Measurements from ENCODE around the gene QSOX1. TPM values are rescaled to one million over a fixed set of nuclear protein-coding genes. Genes with fewer than 3 reads are reported as not detected.

QSOX1 gene
- total RNA-seq, 2 donors from 2014 or later = 80.3 to 104 TPM

DNA sequence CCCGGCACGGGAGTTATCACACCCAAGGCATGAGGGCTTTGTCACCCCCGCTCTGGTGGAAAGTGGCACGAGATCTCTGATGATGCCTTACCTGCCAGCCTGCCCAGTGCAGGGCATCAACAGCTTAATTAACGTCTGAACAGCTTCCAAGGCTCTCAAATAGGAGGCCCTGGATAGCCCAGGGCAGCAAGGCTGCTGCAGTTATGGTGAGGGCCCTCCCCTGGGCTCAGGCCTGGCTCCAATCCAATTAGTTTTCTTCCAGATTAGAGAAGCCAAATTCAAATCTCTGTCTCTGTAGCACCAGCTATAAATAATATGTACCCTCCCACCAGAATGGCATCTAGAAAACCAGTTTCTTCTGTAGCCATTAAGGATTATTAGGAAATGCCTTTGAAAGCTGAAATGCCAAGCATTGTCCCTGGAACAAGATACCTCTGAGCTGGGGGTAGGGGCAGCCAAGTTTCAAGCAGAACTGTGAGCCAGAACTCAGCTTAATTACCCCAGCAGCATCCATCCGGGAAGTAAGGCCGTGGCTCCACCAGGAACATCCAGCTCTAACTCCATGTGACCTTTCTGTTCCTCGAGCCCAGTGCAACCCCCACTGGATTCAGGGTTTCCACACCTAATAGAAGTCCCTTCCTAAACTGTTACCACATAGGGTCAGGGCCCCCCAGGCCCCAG lies 12.5 kb downstream of the QSOX1 start:
- intact Hi-C loops (cut with DNase I) = no loop called here
- DNase-seq (ENCODE audit: low spot score) = no peak

DNA sequence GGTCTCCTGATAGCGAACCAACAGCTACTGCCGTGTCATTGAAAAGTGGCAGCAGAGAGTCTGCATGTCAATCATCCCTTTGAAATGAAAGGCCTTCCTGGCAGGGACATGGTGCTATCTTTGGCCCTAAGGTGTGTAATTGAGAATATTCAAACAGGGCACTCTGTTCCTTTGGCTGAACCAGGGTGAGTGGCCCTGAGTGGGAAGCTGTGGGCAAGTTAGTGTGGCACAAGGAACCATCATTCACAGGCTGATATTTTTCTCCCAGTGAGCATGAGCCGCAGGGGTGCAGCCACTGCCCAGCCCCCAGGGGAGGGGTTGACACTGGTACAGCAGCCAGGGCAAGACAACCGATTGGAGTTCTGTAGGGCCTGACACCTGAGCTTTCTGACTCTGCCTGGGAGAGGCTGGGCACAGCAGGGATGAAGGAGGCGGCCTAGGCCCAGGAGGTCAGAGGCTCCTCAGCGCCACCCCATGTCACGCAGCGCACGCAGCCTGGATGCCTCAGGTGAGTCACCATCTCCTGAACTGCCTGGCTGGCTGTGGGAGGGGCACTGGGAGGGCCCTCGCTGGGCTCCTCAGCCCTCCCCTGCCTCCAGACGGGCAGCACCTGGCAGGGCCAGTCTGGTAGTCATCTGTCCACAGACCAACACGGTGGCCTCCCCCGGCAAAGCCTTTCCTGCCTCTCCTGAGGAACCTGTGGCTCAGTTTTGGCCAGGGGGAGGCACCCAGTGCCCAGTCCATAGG lies 13.2 kb downstream of the QSOX1 start:
- intact Hi-C loops (cut with DNase I) = no loop called here
- DNase-seq (ENCODE audit: low spot score) = no peak

DNA sequence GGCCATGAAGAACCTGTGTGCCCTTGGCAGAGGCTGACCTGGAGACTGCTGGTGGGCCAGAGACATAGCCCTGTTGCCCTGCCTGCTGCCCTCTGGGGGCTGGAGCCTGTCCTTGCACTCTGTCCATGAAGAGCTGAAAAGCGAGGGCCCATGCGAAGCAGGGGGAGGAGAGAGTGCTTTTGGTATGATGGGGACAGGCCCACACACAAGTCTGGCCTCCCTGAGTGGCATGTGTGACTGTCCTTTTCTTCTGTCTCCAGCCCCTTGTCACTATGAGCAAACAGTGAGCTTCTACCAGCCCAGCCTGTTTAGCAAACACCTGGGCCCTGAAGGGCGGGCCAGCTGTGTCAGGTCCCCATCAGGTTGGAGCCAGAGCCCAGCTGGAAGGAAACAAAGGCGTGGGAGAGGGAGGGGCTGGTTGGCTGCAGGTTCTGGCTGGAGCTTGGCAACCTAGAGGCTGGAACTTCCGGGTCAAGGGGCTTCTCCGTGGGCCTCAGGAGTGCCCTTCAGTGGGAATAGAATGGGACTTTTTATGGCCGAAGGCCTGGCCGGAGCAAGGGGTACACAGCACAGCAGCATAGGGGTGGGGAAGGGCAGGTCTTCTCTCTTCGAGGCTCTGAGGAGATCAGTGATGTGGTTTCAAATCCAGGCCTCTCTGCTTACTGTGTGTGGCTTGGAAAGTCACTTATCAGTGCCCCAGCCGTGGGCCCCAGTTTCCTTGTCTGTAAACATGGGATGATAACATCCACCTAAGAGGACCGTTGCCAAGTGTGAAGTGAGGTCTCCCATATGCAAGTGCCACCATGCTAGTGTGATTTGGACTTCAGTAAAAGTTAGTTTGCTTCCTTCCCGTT lies 14.3 kb downstream of the QSOX1 start:
- intact Hi-C loops (cut with DNase I) = no loop called here
- no peak for DNase-seq (ENCODE audit: low spot score)

DNA sequence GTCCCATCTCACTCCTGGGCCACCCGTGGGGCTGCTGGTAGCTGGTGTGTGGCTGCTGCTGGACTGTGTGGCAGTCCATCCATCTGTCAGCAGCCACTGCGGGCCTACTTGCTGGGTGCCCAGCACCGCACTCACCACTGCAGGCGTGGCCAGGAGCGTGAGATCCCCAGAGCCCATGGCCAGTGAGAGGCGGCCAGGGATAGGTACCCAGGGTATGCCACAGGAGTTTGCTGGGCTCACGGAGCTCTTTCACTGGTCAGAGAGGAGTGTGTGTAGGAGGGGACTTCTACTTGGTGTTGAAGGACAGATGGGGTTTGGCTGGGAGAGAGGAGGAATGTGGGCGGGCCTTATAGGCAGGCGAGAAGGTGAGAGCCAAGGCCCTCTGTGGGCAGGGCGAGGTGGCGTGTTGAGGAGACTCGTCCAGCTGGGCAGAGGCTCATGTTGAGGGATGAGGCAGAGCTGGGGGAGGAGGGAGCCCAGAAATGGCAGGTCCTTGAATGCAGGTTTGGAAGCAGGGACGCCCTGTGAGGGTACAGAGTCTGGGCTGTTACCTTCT lies 15.0 kb downstream of the QSOX1 start:
- DNase-seq (ENCODE audit: low spot score) = no peak
- intact Hi-C loops (cut with DNase I) = loop anchor here in 1 of 2 donors (10.0 kb wide), 1 partner anchor 55 kb away; no protein-coding TSS in a partner anchor

DNA sequence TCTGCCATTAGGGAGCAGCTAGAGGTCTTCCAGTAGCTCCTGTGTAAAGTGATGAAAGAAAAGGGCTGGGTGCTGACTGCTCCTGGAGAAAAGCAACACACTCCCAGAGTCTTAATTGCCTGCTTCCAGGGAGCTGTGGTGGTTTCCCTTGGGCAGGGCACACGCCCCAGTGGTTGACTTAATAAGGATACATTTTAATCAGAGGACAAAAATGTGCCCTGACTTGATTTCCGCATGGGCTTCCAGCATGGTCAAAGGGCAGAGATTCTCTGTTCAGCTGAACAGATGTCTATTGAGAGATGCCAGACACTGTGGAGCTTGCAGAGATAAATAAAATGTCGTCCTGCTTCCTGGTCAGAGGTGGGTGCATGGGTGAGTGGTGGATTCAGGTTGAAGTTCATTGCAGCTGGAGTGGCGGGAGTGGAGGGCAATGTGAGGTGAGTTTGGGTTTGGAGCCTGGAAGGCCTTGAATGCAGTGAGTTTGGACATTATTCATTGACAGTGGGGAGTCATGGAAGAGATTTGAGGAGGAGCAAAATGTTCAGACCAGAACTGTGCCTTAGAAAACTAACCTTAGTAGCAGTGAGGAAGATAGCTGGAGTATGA lies 16.0 kb downstream of the QSOX1 start:
- intact Hi-C loops (cut with DNase I) = loop anchor here in 1 of 2 donors (10.0 kb wide), 1 partner anchor 56 kb away; no protein-coding TSS in a partner anchor
- no peak for DNase-seq (ENCODE audit: low spot score)

DNA sequence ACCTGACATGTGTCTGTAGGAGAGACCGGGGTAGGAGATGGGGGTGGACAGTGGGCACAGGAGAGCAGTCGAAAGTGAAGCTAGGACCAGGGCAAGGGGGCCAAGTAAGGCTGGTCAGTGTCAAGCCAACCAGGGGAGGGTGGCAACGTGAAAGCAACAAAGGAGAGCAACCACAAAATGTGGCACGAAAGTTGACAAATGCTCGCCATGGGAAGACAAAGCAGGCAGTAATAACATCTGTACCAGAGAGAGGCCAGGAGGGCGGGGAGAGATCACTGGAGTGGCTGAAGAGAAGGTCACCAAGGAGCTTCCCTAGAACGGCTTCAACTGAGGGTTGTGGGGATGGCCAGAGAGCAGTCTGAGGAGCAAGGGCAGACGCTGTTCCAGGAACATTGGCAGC lies 17.0 kb downstream of the QSOX1 start:
- no peak for DNase-seq (ENCODE audit: low spot score)
- intact Hi-C loops (cut with DNase I) = loop anchor here in 1 of 2 donors (10.0 kb wide), 1 partner anchor 57 kb away; no protein-coding TSS in a partner anchor

DNA sequence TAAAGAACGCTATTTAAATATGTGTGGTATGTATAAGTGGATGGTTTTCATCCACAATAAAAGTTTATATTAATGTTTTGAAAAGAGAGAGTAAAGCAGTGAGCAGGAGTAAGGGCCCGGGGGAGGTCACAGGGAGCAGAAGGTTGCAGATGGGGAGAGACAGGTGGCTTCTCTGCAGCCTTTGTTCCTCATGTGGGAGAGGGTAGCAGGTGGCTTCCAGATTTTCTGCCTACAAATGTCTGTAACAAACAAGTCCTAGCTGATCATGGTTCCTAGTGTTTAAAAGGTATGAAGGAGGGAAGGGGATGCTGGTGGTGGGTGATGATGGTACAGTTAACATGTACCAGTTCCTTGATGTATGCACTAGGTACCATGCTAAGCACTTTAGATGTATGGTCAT lies 18.8 kb downstream of the QSOX1 start:
- intact Hi-C loops (cut with DNase I) = loop anchor here in 1 of 2 donors (10.0 kb wide), 1 partner anchor 59 kb away; no protein-coding TSS in a partner anchor

DNA sequence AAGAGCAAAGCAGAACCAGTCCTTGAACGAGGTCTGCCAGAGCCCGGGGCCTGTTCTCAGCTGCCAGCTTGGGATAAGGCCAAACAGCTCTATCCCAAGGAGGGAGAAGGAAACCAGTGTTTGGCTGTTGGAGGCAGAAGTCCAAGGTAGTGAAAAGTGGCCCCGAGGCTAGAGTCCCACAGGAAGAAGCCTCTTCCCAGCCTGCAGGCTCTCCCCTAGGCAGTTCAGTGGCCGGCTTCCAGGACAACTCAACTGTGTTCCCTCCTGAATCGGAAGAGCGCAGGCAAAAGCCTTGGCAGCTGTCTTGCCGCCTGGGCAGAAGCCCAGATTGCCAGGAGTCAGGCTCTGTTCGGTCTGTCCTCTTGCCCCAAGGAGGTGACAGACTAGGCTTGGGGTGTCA lies 19.3 kb downstream of the QSOX1 start:
- peak; percentile 91 for DNase-seq (ENCODE audit: low spot score)
- intact Hi-C loops (cut with DNase I) = loop anchor here in 1 of 2 donors (10.0 kb wide), 1 partner anchor 59 kb away; no protein-coding TSS in a partner anchor

More for the DNA sequence above, 18.8 kb downstream of the QSOX1 start:
- no peak for DNase-seq (ENCODE audit: low spot score)

DNA sequence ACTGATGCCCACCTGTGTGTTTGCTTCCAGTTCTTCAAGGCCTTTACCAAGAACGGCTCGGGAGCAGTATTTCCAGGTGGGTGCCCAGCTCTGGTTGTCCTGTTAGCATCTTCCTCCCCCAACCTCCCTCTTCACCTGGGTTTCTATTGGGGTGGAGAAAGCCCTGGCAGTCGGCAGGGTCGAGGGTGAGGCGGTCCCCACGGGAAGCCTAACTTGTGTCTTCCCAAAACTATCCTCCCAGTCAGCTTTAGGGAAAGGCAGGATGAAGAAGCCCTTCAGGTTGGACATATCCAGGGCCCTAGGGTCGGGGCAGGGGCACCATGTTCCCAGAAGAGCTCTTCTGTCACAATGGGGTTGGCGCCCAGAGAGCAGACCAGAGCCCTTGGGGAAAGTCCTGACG lies 20.6 kb downstream of the QSOX1 start:
- DNase-seq (ENCODE audit: low spot score) = no peak
- intact Hi-C loops (cut with DNase I) = loop anchor here (1.0 to 10.0 kb wide), 2 partner anchors 21 to 60 kb away; no protein-coding TSS in a partner anchor

DNA sequence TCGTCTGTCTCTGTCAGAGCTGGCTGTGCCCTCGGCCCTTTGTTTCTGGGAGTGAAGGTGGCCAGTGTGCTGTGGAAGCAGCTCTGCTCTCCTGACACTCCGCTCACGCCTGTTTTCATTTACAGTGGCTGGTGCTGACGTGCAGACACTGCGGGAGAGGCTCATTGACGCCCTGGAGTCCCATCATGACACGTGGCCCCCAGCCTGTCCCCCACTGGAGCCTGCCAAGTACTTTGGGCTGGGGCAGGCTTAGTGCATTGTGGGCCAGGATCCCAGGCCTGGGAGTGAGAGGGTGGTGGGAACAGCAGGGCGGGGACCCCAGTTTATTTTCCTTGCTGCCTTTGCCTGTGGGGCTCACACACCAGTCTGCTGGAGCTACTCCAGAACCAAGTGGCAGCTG lies 21.1 kb downstream of the QSOX1 start:
- no peak for DNase-seq (ENCODE audit: low spot score)
- intact Hi-C loops (cut with DNase I) = loop anchor here (1.0 to 10.0 kb wide), 2 partner anchors 20 to 61 kb away; no protein-coding TSS in a partner anchor

DNA sequence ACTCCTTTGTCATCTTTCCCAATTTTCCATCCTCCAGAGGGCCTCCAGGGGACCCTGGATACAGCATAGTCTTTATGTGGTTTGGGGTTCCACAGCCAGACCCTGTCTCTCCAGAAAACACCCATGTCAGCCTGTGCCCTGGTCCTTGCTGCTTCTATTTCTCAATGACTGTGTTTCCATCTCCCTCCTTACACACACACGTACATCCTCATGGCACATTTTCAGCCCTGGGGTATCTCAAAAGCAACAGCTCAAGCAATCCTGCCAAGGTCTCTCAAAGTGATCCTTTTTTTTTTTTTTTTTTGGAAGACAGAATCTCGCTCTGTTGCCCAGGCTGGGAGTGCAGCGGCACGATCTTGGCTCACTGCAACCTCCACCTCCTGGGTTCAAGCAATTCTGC lies 22.3 kb downstream of the QSOX1 start:
- DNase-seq (ENCODE audit: low spot score) = peak; percentile 31
- intact Hi-C loops (cut with DNase I) = loop anchor here in 1 of 2 donors (10.0 kb wide), 1 partner anchor 62 kb away; no protein-coding TSS in a partner anchor

DNA sequence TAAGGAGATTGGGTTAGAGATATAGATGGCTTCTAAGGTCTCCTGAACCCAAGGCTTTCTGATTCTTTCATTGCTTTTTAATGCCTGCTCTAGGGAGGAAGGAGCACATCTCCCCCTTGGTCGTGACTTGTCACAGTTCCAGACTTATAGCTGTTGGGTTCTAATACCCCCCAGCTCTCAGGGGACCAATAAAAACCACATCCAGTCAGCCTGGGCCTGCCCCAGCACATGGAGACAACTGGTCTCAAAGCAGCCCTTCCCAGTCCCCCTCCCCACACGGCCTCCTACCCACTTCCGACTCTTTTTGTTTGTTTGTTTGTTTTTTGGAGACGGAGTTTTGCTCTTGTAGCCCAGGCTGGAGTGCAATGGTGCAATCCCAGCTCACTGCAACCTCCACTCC lies 23.3 kb downstream of the QSOX1 start:
- peak; percentile 61 for DNase-seq (ENCODE audit: low spot score)

DNA sequence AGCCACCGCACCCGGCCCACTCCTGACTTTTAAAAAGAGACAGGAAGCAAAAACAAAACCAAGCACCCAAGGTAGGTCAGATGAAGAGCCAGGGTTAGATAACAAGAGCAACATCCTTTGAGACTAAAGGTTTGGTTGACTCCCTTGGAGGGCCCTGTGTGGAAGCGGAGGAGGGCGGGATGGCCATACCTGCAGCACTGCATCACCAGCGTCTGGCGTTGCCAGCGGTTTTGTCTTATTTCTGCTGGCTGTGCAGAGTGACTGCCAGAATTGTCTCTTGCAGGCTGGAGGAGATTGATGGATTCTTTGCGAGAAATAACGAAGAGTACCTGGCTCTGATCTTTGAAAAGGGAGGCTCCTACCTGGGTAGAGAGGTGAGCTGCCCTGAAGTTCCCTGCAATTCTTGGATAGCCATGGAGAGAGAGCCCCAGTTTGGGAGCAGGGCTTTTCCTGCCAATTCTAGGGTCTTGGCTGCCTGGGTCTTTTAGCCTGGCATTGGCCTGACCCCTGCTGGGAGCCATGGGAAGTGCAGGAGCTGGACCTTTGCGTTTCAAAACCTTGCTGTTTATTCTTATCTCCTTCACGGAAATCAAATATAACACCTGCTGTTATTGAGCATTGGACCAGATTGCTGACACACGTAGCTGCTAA lies 24.0 kb downstream of the QSOX1 start:
- intact Hi-C loops (cut with DNase I) = loop anchor here in 1 of 2 donors (10.0 kb wide), 1 partner anchor 64 kb away; no protein-coding TSS in a partner anchor
- DNase-seq (ENCODE audit: low spot score) = peak; percentile 88

More for the DNA sequence above, 23.3 kb downstream of the QSOX1 start:
- intact Hi-C loops (cut with DNase I) = loop anchor here in 1 of 2 donors (10.0 kb wide), 1 partner anchor 63 kb away; no protein-coding TSS in a partner anchor

DNA sequence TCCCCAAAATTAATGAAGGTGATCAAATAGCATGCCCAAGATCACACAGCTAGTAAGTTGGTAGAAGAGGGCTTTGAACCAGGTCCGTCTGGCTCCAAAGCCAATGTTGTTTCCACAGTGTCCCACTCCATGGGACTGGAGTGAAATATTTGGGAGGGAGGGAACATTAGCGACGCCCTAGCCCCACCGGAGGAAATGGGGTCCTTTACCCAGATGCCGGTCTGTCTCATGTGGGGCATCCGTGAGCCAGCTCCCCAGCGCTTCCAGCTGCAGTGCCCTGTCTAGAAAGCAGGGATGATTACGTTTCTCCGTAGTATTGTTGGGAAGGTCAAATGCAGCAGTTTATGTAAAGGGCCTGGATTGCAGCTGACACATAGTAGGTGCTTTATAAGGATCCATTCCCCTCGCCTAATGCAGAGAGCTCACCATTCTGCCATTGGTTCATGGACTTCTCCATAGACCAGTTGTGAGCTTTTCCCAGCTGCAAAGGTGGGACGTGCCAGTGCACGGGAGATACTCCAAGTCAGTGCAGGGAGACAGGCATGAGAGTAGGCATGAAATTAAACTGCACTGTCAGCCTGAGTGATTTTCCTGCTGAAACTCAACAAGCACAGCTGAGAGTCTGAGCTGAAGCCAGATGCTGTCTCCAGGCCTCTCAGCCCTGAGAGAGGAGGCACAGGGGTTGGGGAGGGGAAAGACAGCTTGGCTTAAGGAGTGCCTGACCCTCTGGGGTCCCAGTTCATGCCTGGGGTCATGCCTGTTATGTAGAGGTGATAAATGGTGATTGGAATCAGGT lies 24.7 kb downstream of the QSOX1 start:
- peak; percentile 40 for DNase-seq (ENCODE audit: low spot score)
- intact Hi-C loops (cut with DNase I) = loop anchor here in 1 of 2 donors (10.0 kb wide), 1 partner anchor 65 kb away; no protein-coding TSS in a partner anchor

DNA sequence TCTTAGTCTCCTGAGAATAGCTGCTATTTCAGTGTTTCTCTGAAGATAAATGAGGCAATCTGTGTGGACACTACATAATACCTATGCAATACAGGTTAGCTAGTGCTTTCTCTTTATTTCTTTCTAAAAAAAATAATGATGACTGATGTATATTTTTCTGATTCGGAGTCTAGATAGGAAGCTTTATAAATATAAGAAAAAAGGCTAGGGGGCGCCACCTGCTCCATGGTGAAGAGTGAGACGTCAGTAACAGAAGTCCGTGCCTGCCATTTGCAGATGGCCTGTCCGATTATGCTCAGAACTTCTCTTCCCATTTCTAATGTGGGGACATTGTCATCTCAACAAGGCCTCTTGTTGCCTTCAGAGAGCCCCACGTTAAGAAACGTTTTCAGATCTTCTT lies 26.4 kb downstream of the QSOX1 start:
- intact Hi-C loops (cut with DNase I) = no loop called here

DNA sequence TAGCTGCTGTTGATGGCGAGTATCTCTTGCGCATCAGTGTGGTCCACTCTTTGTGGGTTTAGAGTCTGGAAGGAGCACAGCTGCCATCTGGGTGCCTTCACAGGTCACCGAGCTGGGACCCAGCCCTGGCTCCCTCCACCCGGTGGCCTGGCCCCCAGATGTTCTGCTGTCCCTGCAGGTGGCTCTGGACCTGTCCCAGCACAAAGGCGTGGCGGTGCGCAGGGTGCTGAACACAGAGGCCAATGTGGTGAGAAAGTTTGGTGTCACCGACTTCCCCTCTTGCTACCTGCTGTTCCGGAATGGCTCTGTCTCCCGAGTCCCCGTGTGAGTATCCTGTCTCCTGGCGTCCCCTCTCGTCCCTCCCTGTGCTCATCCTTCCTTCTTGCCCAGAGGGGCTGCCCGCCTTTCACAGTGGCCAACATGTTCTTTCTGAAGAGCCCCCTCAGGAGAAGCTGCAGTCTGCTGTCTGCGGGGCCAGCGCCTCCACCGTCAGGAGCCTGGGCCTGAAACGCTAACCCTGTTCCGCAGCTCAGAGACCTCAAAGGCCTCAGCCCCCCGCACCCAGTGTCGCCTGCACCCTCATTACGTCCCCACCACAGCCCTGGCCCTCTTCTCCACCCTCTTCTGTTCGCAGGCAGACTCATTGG lies 27.4 kb downstream of the QSOX1 start:
- intact Hi-C loops (cut with DNase I) = no loop called here

More for the DNA sequence above, 26.4 kb downstream of the QSOX1 start:
- peak; percentile 51 for DNase-seq (ENCODE audit: low spot score)

More for the DNA sequence above, 27.4 kb downstream of the QSOX1 start:
- DNase-seq (ENCODE audit: low spot score) = peak; percentile 72
